UCSD-AML1 (cell line): ENCODE data around the gene SNX24.

Experiments used
- DNase-seq: peaks from one replicate; lab custom pipeline; 2025; ENCODE audit not compliant: unreplicated experiment; lab: John Stamatoyannopoulos, UW

The SNX24 gene

GRCh38 chr5:122915717-122916461 lies 70.5 kb downstream of the SNX24 start:
- no peak for DNase-seq

- no peak for DNase-seq
These were observed 71.1 kb downstream of the SNX24 start for GRCh38 chr5:122916490-122916889.

- DNase-seq, result no peak
These were observed 74.6 kb downstream of the SNX24 start for GRCh38 chr5:122919969-122920368.

- no peak for DNase-seq
These were observed 76.4 kb downstream of the SNX24 start for GRCh38 chr5:122921826-122922225.

- no peak for DNase-seq
These were observed 78.8 kb downstream of the SNX24 start for GRCh38 chr5:122924203-122924602.

- DNase-seq, result no peak
These were observed 79.4 kb downstream of the SNX24 start for GRCh38 chr5:122924719-122925395.

GRCh38 chr5:122929001-122929400 lies 83.6 kb downstream of the SNX24 start:
- no peak for DNase-seq

- DNase-seq, result no peak
These were observed 84.6 kb downstream of the SNX24 start for GRCh38 chr5:122929980-122930379.

GRCh38 chr5:122933956-122934355 lies 88.5 kb downstream of the SNX24 start:
- no peak for DNase-seq

- DNase-seq, result no peak
These were observed 90.7 kb downstream of the SNX24 start for GRCh38 chr5:122936088-122936487.

- no peak for DNase-seq
These were observed 92.5 kb downstream of the SNX24 start for GRCh38 chr5:122937914-122938313.

- no peak for DNase-seq
These were observed 95.5 kb downstream of the SNX24 start for GRCh38 chr5:122940890-122941289.

- no peak for DNase-seq
These were observed 96.3 kb downstream of the SNX24 start for GRCh38 chr5:122941737-122942136.

GRCh38 chr5:122942164-122942914 lies 96.9 kb downstream of the SNX24 start:
- peak; percentile 12 for DNase-seq

- DNase-seq, result no peak
These were observed 97.8 kb downstream of the SNX24 start for GRCh38 chr5:122943050-122943698.

GRCh38 chr5:122944051-122944450 lies 98.6 kb downstream of the SNX24 start:
- DNase-seq, result no peak

- DNase-seq, result no peak
These were observed 102.0 kb downstream of the SNX24 start for GRCh38 chr5:122947372-122947771.

- DNase-seq, result no peak
These were observed 102.4 kb downstream of the SNX24 start for GRCh38 chr5:122947772-122948171.

GRCh38 chr5:122948319-122948718 lies 102.9 kb downstream of the SNX24 start:
- no peak for DNase-seq

- DNase-seq, result no peak
These were observed 106.2 kb downstream of the SNX24 start for GRCh38 chr5:122951658-122952057.

- DNase-seq, result no peak
These were observed 109.3 kb downstream of the SNX24 start for GRCh38 chr5:122954719-122955118.
